OCI-LY1 (cell line): ENCODE results near the gene TMEM156.

Experiments used
- EZH2 ChIP-seq: fragments of 200-600 bp; sonication (generic), shearing (Covaris generic); IDR thresholded peaks from 2 replicates; pipeline ENCODE4 v1.8.0; 2017; ENCODE audit warnings: borderline replicate concordance, mixed run types, mild to moderate bottlenecking, antibody characterized with exemption, low read length, moderate library complexity, mixed read lengths
- TF ChIP-seq, protein P1 (sequence below): fragments of 200-600 bp; sonication (generic), shearing (Covaris generic); IDR thresholded peaks from 2 replicates; pipeline ENCODE4 v1.5.1; 2017; ENCODE audit warnings: mild to moderate bottlenecking, antibody characterized with exemption, low read length, moderate library complexity, mixed read lengths

DNA sequence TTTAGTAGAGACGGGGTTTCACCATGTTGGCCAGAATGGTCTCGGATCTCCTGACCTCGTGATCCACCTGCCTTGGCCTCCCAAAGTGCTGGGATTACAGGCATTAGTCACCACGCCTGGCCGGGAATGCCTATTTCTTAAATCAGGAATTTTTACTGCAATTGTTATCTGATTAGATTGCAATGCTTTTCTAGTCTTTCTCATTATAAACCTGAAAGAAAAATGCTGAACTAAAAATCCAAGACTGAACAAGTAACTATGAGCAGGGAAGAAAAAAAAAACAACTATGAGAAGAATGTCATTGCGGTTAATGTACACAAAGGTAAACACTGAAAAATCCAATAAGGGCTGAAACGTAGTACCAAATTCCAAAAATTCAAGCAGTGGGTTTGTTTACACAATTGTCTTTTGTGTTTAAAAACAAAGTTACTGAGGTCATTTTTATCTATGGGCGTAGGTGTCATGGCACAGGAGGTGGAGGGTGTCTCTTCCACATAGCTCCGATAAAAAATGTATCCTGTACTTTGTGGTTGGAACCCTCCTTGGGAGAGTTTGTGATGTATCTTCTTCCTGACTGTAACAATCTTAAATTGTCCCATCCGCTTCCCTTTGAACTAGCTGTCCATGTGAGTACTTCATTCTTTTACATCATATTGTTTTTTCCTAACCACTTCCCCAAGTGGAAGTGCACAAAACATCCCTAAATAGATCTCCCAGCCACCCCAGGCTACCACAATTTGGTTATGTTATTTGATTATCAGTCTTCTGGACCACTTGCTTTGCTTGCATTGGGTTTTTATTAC is 11.1 kb upstream of the TMEM156 start:
- TF ChIP-seq EZH2 = no peak
- TF ChIP-seq, protein P1, sequence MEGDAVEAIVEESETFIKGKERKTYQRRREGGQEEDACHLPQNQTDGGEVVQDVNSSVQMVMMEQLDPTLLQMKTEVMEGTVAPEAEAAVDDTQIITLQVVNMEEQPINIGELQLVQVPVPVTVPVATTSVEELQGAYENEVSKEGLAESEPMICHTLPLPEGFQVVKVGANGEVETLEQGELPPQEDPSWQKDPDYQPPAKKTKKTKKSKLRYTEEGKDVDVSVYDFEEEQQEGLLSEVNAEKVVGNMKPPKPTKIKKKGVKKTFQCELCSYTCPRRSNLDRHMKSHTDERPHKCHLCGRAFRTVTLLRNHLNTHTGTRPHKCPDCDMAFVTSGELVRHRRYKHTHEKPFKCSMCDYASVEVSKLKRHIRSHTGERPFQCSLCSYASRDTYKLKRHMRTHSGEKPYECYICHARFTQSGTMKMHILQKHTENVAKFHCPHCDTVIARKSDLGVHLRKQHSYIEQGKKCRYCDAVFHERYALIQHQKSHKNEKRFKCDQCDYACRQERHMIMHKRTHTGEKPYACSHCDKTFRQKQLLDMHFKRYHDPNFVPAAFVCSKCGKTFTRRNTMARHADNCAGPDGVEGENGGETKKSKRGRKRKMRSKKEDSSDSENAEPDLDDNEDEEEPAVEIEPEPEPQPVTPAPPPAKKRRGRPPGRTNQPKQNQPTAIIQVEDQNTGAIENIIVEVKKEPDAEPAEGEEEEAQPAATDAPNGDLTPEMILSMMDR = no peak
